SK-N-SH (cell line): ENCODE data around the gene P2RX3. TPM values are rescaled to one million over a fixed set of nuclear protein-coding genes. Genes with fewer than 3 reads are reported as not detected.

Source experiments
- CTCF ChIA-PET: fragments of 300-600, 350-600 bp; formaldehyde crosslinking; extraction: SDS; loops from one replicate; lab custom pipeline; 2021; lab: Yijun Ruan, JAX
- POLR2A ChIA-PET: fragments of 350-600 bp; sonication (Branson Sonifier 250); formaldehyde crosslinking; extraction: SDS; loops from one replicate; lab custom pipeline; 2020; ENCODE audit warnings: antibody characterized with exemption, inconsistent platforms; lab: Yijun Ruan, JAX
- DNase-seq: peaks from one replicate; pipeline ENCODE4 v3.0.0; 2012
- H2AFZ ChIP-seq: fragments of 200-600 bp; sonication (generic); 2 replicates; pipeline ENCODE4 v1.8.1; 2016; ENCODE audit warnings: antibody characterized with exemption, mild to moderate bottlenecking, low read depth
- H3F3A ChIP-seq: fragments of 200-600 bp; sonication (generic); replicated peaks from 2 replicates; pipeline ENCODE3; 2016; ENCODE audit warnings: antibody characterized with exemption, mild to moderate bottlenecking; ENCODE audit not compliant: insufficient read depth
- H3K27ac ChIP-seq, 2 experiments: fragments of 200-500 bp in 1 of 2; fragments of 200-600 bp in 1 of 2; sonication (Bioruptor generic) in 1 of 2; sonication (generic), shearing (Covaris generic) in 1 of 2; 2 replicates each; pipeline versions ENCODE4 v1.5.1 to v1.6.1; 2014 to 2016; ENCODE audit warnings: low read depth in 2 of 2, inconsistent platforms in 1 of 2, low read length in 1 of 2, mild to moderate bottlenecking in 1 of 2, mixed read lengths in 1 of 2
- H3K27me3 ChIP-seq: fragments of 200-600 bp; sonication (generic), shearing (Covaris generic); 2 replicates; pipeline ENCODE4 v1.6.1; 2016; ENCODE audit warnings: mixed run types; ENCODE audit not compliant: insufficient read depth
- H3K36me3 ChIP-seq, 2 experiments: fragments of 200-500 bp in 1 of 2; fragments of 200-600 bp in 1 of 2; sonication (Bioruptor generic) in 1 of 2; sonication (generic) in 1 of 2; replicated peaks in 1 of 2; 2 replicates each; pipeline versions ENCODE3 to v1.5.1; 2014 to 2016; ENCODE audit warnings: low read length in 1 of 2, mild to moderate bottlenecking in 1 of 2; ENCODE audit not compliant: insufficient read depth in 2 of 2, control insufficient read depth in 1 of 2
- H3K4me1 ChIP-seq, 2 experiments: fragments of 200-500 bp in 1 of 2; fragments of 200-600 bp in 1 of 2; sonication (Bioruptor generic) in 1 of 2; sonication (generic), shearing (Covaris generic) in 1 of 2; 2 replicates each; pipeline versions ENCODE4 v1.5.1 to v1.6.1; 2014 to 2016; ENCODE audit warnings: low read depth in 1 of 2, low read length in 1 of 2, mixed run types in 1 of 2; ENCODE audit not compliant: insufficient read depth in 2 of 2, control insufficient read depth in 1 of 2
- H3K4me2 ChIP-seq: fragments of 200-600 bp; sonication (generic), shearing (Covaris generic); 2 replicates; pipeline ENCODE4 v1.6.1; 2017; ENCODE audit warnings: mixed run types
- H3K4me3 ChIP-seq, 2 experiments: fragments of 200-500 bp in 1 of 2; fragments of 200-600 bp in 1 of 2; sonication (Bioruptor generic) in 1 of 2; sonication (generic), shearing (Covaris generic) in 1 of 2; 2 replicates each; pipeline versions ENCODE4 v1.5.1 to v1.8.1; 2014 to 2016; ENCODE audit warnings: low read depth in 2 of 2, inconsistent platforms in 1 of 2, low read length in 1 of 2, mild to moderate bottlenecking in 1 of 2, mixed read lengths in 1 of 2, moderate library complexity in 1 of 2
- H3K79me2 ChIP-seq: fragments of 200-600 bp; sonication (generic); 2 replicates; pipeline ENCODE4 v1.8.1; 2017; ENCODE audit warnings: mild to moderate bottlenecking; ENCODE audit not compliant: insufficient read depth
- H3K9ac ChIP-seq: fragments of 200-600 bp; sonication (generic); 2 replicates; pipeline ENCODE4 v1.6.1; 2017; ENCODE audit warnings: mixed run types
- H3K9me2 ChIP-seq: fragments of 200-600 bp; sonication (generic); 2 replicates; pipeline ENCODE4 v1.6.1; 2017; ENCODE audit warnings: mixed run types
- H3K9me3 ChIP-seq: fragments of 200-600 bp; sonication (generic); 2 replicates; pipeline ENCODE4 v1.6.1; 2017; ENCODE audit warnings: mixed run types, mild to moderate bottlenecking, moderate library complexity
- H4K20me1 ChIP-seq: fragments of 200-600 bp; sonication (generic); 2 replicates; pipeline ENCODE4 v1.6.1; 2017; ENCODE audit warnings: mild to moderate bottlenecking, mixed run types; ENCODE audit not compliant: insufficient read depth
- CHD2 ChIP-seq: fragments of 150-350 bp; IDR thresholded peaks from 2 replicates; pipeline ENCODE4 v1.6.1; 2018; ENCODE audit warnings: low read length; ENCODE audit not compliant: partially characterized antibody
- ELF1 ChIP-seq: IDR thresholded peaks from 2 replicates; pipeline ENCODE4 v1.4.0; 2012
- FOSL2 ChIP-seq: IDR thresholded peaks from 2 replicates; pipeline ENCODE4 v1.4.0; 2012; ENCODE audit warnings: low read depth, mild to moderate bottlenecking, moderate library complexity, borderline replicate concordance
- FOXJ3 ChIP-seq: sonication (generic); formaldehyde crosslinking; IDR thresholded peaks from 2 replicates; pipeline ENCODE4 v1.5.1; 2020; ENCODE audit warnings: mild to moderate bottlenecking, missing genetic modification reagents
- FOXM1 ChIP-seq: IDR thresholded peaks from 2 replicates; pipeline ENCODE4 v1.4.0; 2012; ENCODE audit warnings: low read depth, mild to moderate bottlenecking
- GABPA ChIP-seq: IDR thresholded peaks from 2 replicates; pipeline ENCODE4 v1.4.0; 2012; ENCODE audit warnings: low read depth, mild to moderate bottlenecking
- GATA2 ChIP-seq: sonication (generic); formaldehyde crosslinking; IDR thresholded peaks from 2 replicates; pipeline ENCODE4 v1.5.0; 2020; ENCODE audit warnings: mild to moderate bottlenecking, missing genetic modification reagents
- JUND ChIP-seq: IDR thresholded peaks from 2 replicates; pipeline ENCODE4 v1.4.0; 2012
- MEF2A ChIP-seq: IDR thresholded peaks from 2 replicates; pipeline ENCODE4 v1.4.0; 2012; ENCODE audit warnings: low read depth, borderline replicate concordance
- MXI1 ChIP-seq: IDR thresholded peaks from 2 replicates; pipeline ENCODE4 v1.6.1; 2012; ENCODE audit warnings: mild to moderate bottlenecking, low read depth, low read length, improper control_type of control experiment
- NFIC ChIP-seq: IDR thresholded peaks from 2 replicates; pipeline ENCODE4 v1.4.0; 2012; ENCODE audit warnings: borderline replicate concordance
- POLR2AphosphoS5 ChIP-seq: IDR thresholded peaks from 2 replicates; pipeline ENCODE4 v1.6.1; 2012; ENCODE audit warnings: low read depth, low read length
- RAD21 ChIP-seq: IDR thresholded peaks from 2 replicates; pipeline ENCODE4 v1.6.1; 2012; ENCODE audit warnings: mild to moderate bottlenecking, low read length
- SIN3A ChIP-seq: IDR thresholded peaks from 2 replicates; pipeline ENCODE4 v1.6.1; 2012; ENCODE audit warnings: low read depth, mild to moderate bottlenecking, low read length, moderate library complexity, borderline replicate concordance
- TAF1 ChIP-seq: IDR thresholded peaks from 2 replicates; pipeline ENCODE4 v1.6.1; 2012; ENCODE audit warnings: low read depth, mild to moderate bottlenecking, low read length, moderate library complexity, borderline replicate concordance
- TCF12 ChIP-seq: IDR thresholded peaks from 2 replicates; pipeline ENCODE4 v1.4.0; 2012
- WGBS: methylation state at CpG from one replicate; pipeline ENCODE4 v1.1.6; 2017; ENCODE audit warnings: low lambda C conversion rate; 5-methylcytosine and 5-hydroxymethylcytosine counted together
- polyA plus RNA-seq, 3 experiments: library from polyadenylated mRNA; depleted of rRNA; stranded (reverse); fragments of >200 nt; gene quantifications; 2 replicates each; pipeline ENCODE4 v1.2.3, GENCODE V29; 2012
- TF ChIP-seq, protein P1 (sequence below): fragments of 150-350 bp; IDR thresholded peaks from 2 replicates; pipeline ENCODE4 v1.6.1; 2017; ENCODE audit warnings: antibody characterized with exemption, low read length, low read depth, borderline replicate concordance
- TF ChIP-seq, protein P2 (sequence below): IDR thresholded peaks from 2 replicates; pipeline ENCODE4 v1.4.0; 2012; ENCODE audit warnings: low read depth, borderline replicate concordance
- TF ChIP-seq, protein P3 (sequence below): IDR thresholded peaks from 2 replicates; pipeline ENCODE4; 2012
- TF ChIP-seq, protein P4 (sequence below): fragments of 150-350 bp; IDR thresholded peaks from 2 replicates; pipeline ENCODE4 v1.6.1; 2016; ENCODE audit warnings: mild to moderate bottlenecking, low read depth, low read length
- TF ChIP-seq, protein P5 (sequence below): fragments of 200-600 bp; sonication (generic); IDR thresholded peaks from 2 replicates; pipeline ENCODE4 v1.6.1; 2017; ENCODE audit warnings: antibody characterized with exemption, mild to moderate bottlenecking, moderate library complexity

The P2RX3 gene
- polyA plus RNA-seq, 1 of the 3 experiments (the other 2 are of a cell fraction): not detected

DNA sequence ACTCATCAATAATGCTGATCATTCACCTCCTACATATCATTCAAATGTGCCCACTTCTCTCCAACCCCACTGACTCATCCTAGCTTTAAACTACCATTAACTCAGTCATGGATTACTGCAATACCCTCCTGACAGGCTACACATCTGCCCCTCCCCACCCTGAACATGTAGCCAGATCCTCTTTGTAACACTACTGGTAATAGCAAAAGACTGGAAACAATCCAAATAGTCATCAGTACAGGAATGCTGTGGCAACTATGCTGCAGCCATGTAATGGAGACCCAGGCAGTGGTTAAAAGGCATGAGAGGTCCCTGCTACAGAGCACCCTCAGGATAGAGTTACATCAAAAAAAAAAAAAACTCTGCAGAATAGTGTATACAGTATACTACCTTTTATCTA, 72.1 kb downstream of the P2RX3 start:
- no peaks in the 10 kb centered on the region for H3K27me3 ChIP-seq

DNA sequence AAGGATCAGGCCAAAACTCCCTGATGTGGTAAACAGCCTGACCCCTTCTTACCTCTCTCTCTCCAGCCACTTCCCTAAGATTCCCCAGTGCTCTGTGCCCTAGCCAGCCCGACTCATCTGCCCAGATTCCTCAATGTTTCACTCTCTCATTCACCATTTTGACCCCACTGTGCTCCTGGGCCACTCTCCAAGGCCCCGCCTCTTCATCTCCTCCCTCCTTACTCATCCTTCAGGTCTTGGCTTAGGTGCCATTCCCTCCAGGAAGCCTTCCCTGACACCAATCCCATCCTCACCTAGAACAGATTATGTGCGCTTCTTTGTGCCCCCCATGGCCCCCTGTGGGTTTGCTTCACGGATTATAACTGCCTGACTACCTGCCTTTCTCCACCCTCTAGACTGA, 75.5 kb downstream of the P2RX3 start:
- no peak for DNase-seq
- Histone ChIP-seq H3K9me3 (no peaks in the 10 kb centered on the region), H4K20me1 (no peaks in the 10 kb centered on the region), H3K9ac (no peak overlapping the region), H3F3A (no peaks in the 10 kb centered on the region), H2AFZ (no peak overlapping the region), H3K4me1 (no peaks in the 10 kb centered on the region), H3K27ac (no peak overlapping the region), H3K4me2 (no peak overlapping the region), H3K27me3 (no peaks in the 10 kb centered on the region), H3K36me3 (no peaks in the 10 kb centered on the region), H3K9me2 (no peaks in the 10 kb centered on the region), H3K4me3 (no peak overlapping the region), H3K79me2 (no peaks in the 10 kb centered on the region)
- 60% methylated on average over 4 of the region's 4 CpGs for WGBS
- TF ChIP-seq CHD2 (no peak), NFIC (no peak), POLR2AphosphoS5 (no peak), JUND (no peak), TCF12 (no peak), MEF2A (no peak), TAF1 (no peak), FOXM1 (no peak), SIN3A (no peak)
- TF ChIP-seq, protein P1, sequence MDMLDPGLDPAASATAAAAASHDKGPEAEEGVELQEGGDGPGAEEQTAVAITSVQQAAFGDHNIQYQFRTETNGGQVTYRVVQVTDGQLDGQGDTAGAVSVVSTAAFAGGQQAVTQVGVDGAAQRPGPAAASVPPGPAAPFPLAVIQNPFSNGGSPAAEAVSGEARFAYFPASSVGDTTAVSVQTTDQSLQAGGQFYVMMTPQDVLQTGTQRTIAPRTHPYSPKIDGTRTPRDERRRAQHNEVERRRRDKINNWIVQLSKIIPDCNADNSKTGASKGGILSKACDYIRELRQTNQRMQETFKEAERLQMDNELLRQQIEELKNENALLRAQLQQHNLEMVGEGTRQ: no peak
- TF ChIP-seq, protein P2, sequence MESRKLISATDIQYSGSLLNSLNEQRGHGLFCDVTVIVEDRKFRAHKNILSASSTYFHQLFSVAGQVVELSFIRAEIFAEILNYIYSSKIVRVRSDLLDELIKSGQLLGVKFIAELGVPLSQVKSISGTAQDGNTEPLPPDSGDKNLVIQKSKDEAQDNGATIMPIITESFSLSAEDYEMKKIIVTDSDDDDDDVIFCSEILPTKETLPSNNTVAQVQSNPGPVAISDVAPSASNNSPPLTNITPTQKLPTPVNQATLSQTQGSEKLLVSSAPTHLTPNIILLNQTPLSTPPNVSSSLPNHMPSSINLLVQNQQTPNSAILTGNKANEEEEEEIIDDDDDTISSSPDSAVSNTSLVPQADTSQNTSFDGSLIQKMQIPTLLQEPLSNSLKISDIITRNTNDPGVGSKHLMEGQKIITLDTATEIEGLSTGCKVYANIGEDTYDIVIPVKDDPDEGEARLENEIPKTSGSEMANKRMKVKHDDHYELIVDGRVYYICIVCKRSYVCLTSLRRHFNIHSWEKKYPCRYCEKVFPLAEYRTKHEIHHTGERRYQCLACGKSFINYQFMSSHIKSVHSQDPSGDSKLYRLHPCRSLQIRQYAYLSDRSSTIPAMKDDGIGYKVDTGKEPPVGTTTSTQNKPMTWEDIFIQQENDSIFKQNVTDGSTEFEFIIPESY: no peak
- POLR2A ChIA-PET: no interaction called here
- CTCF ChIA-PET: no interaction called here

More for the DNA sequence above, 72.1 kb downstream of the P2RX3 start:
- no peaks in the 10 kb centered on the region for H3K9me3 ChIP-seq
- ChIA-PET CTCF (interaction anchor here (1.3 kb wide), 1 partner anchor 48 kb away, joined by 3 read pairs; no protein-coding TSS in a partner anchor), POLR2A (no interaction called here)
- H3K9me2 ChIP-seq: no peaks in the 10 kb centered on the region
- no peak overlapping the region for H3K4me2 ChIP-seq
- no peak overlapping the region for H3K27ac ChIP-seq
- no peaks in the 10 kb centered on the region for H3K36me3 ChIP-seq
- H3K4me1 ChIP-seq: no peaks in the 10 kb centered on the region; a peak in 1 of 4 replicates
- no peaks in the 10 kb centered on the region for H3K79me2 ChIP-seq
- no peak overlapping the region for H3K9ac ChIP-seq
- H3K4me3 ChIP-seq: no peak overlapping the region
- no peaks in the 10 kb centered on the region for H3F3A ChIP-seq
- H2AFZ ChIP-seq: no peak overlapping the region
- no peak for DNase-seq
- H4K20me1 ChIP-seq: no peaks in the 10 kb centered on the region
- TF ChIP-seq GATA2 (no peak), FOSL2 (no peak), RAD21 (no peak), GABPA (no peak), NFIC (no peak), FOXJ3 (no peak), ELF1 (no peak), FOXM1 (no peak), TAF1 (no peak), SIN3A (no peak), POLR2AphosphoS5 (no peak), MXI1 (no peak)
- TF ChIP-seq, protein P3, sequence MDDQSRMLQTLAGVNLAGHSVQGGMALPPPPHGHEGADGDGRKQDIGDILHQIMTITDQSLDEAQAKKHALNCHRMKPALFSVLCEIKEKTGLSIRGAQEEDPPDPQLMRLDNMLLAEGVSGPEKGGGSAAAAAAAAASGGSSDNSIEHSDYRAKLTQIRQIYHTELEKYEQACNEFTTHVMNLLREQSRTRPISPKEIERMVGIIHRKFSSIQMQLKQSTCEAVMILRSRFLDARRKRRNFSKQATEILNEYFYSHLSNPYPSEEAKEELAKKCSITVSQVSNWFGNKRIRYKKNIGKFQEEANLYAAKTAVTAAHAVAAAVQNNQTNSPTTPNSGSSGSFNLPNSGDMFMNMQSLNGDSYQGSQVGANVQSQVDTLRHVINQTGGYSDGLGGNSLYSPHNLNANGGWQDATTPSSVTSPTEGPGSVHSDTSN: no peak
- TF ChIP-seq, protein P4, sequence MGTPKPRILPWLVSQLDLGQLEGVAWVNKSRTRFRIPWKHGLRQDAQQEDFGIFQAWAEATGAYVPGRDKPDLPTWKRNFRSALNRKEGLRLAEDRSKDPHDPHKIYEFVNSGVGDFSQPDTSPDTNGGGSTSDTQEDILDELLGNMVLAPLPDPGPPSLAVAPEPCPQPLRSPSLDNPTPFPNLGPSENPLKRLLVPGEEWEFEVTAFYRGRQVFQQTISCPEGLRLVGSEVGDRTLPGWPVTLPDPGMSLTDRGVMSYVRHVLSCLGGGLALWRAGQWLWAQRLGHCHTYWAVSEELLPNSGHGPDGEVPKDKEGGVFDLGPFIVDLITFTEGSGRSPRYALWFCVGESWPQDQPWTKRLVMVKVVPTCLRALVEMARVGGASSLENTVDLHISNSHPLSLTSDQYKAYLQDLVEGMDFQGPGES: no peak
- TF ChIP-seq, protein P5, sequence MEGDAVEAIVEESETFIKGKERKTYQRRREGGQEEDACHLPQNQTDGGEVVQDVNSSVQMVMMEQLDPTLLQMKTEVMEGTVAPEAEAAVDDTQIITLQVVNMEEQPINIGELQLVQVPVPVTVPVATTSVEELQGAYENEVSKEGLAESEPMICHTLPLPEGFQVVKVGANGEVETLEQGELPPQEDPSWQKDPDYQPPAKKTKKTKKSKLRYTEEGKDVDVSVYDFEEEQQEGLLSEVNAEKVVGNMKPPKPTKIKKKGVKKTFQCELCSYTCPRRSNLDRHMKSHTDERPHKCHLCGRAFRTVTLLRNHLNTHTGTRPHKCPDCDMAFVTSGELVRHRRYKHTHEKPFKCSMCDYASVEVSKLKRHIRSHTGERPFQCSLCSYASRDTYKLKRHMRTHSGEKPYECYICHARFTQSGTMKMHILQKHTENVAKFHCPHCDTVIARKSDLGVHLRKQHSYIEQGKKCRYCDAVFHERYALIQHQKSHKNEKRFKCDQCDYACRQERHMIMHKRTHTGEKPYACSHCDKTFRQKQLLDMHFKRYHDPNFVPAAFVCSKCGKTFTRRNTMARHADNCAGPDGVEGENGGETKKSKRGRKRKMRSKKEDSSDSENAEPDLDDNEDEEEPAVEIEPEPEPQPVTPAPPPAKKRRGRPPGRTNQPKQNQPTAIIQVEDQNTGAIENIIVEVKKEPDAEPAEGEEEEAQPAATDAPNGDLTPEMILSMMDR: no peak
